Mesodermal cell (in vitro differentiated cells): ENCODE data around the gene ZC3H7A.

Experiments used
- H3K27ac ChIP-seq: 2 replicates; pipeline ENCODE4 v1.7.0; 2013; ENCODE audit warnings: mild to moderate bottlenecking, low read depth, low read length, moderate library complexity; ENCODE audit not compliant: severe bottlenecking
- H3K36me3 ChIP-seq: 2 replicates; pipeline ENCODE4 v1.7.1; 2013; ENCODE audit warnings: mild to moderate bottlenecking, low read length, moderate library complexity; ENCODE audit not compliant: control insufficient read depth, insufficient read depth
- H3K4me1 ChIP-seq: one replicate; pipeline ENCODE4 v1.7.1; 2013; ENCODE audit warnings: mild to moderate bottlenecking, low read length; ENCODE audit not compliant: insufficient read depth, control insufficient read depth, poor library complexity, severe bottlenecking
- H3K4me3 ChIP-seq: 2 replicates; pipeline ENCODE4 v1.7.0; 2013; ENCODE audit warnings: low read length, control low read depth, mild to moderate bottlenecking; ENCODE audit not compliant: insufficient read depth, poor library complexity, severe bottlenecking; ENCODE audit errors: extremely low read depth
- H3K9me3 ChIP-seq: 2 replicates; pipeline ENCODE4 v1.7.1; 2013; ENCODE audit warnings: mild to moderate bottlenecking, low read length, moderate library complexity; ENCODE audit not compliant: control insufficient read depth
- WGBS, 2 experiments: methylation state at CpG; one replicate each; pipeline ENCODE4 v1.1.5; 2013; ENCODE audit warnings: missing lambda C conversion rate in 2 of 2; ENCODE audit not compliant: insufficient coverage in 2 of 2; 5-methylcytosine and 5-hydroxymethylcytosine counted together

ZC3H7A gene

GRCh38 chr16:11799509-11800381 lies 2.7 kb upstream of the ZC3H7A start:
- Histone ChIP-seq H3K4me1 (peaks cover 13% of the 10 kb centered on the region), H3K36me3 (peaks cover 9% of the 10 kb centered on the region), H3K4me3 (no peak overlapping the region), H3K27ac (no peak overlapping the region), H3K9me3 (no peaks in the 10 kb centered on the region)
- 94% methylated on average over 12 of the region's 14 CpGs for WGBS, 2 experiments

- Histone ChIP-seq H3K9me3 (no peaks in the 10 kb centered on the region), H3K4me3 (peak overlapping the region; percentile 90), H3K4me1 (peaks cover 18% of the 10 kb centered on the region), H3K27ac (no peak overlapping the region), H3K36me3 (peaks cover 15% of the 10 kb centered on the region)
- 97 to 98% methylated on average over 10 of the region's 10 CpGs for WGBS, 2 experiments
Measured at GRCh38 chr16:11799017-11799381, 1.9 kb upstream of the ZC3H7A start.

- H3K4me1 ChIP-seq: peaks cover 24% of the 10 kb centered on the region
- no peaks in the 10 kb centered on the region for H3K9me3 ChIP-seq
- 2 to 25% methylated on average over 6 to 7 of the region's 7 CpGs for WGBS, 2 experiments
- H3K27ac ChIP-seq: peak overlapping the region; percentile 98
- H3K4me3 ChIP-seq: peak overlapping the region; percentile 90
- peaks cover 24% of the 10 kb centered on the region for H3K36me3 ChIP-seq
Measured at GRCh38 chr16:11797957-11798299, 870 bp upstream of the ZC3H7A start.

- Histone ChIP-seq H3K9me3 (no peaks in the 10 kb centered on the region), H3K36me3 (peaks cover 29% of the 10 kb centered on the region), H3K27ac (peak overlapping the region; percentile 84), H3K4me3 (peak overlapping the region; percentile 98), H3K4me1 (peaks cover 26% of the 10 kb centered on the region)
- 5 to 9% methylated on average over 41 to 45 of the region's 93 CpGs for WGBS, 2 experiments
Measured at GRCh38 chr16:11796227-11797165, 562 bp downstream of the ZC3H7A start.

- WGBS, 2 experiments: 88 to 89% methylated on average over 6 to 8 of the region's 8 CpGs
- H3K4me3 ChIP-seq: peak overlapping the region; percentile 98
- H3K36me3 ChIP-seq: peaks cover 29% of the 10 kb centered on the region
- no peak overlapping the region for H3K27ac ChIP-seq
- no peaks in the 10 kb centered on the region for H3K9me3 ChIP-seq
- H3K4me1 ChIP-seq: peaks cover 26% of the 10 kb centered on the region
Measured at GRCh38 chr16:11795887-11796226, 1.2 kb downstream of the ZC3H7A start.

GRCh38 chr16:11794996-11795886 lies 1.8 kb downstream of the ZC3H7A start:
- 95% methylated on average over 11 to 12 of the region's 20 CpGs for WGBS, 2 experiments
- H3K9me3 ChIP-seq: no peaks in the 10 kb centered on the region
- peaks cover 26% of the 10 kb centered on the region for H3K4me1 ChIP-seq
- peaks cover 36% of the 10 kb centered on the region for H3K36me3 ChIP-seq
- peak overlapping the region; percentile 54 for H3K27ac ChIP-seq
- H3K4me3 ChIP-seq: peak overlapping the region; percentile 98

GRCh38 chr16:11794447-11794846 lies 2.6 kb downstream of the ZC3H7A start:
- H3K9me3 ChIP-seq: no peaks in the 10 kb centered on the region
- peak overlapping the region; percentile 54 for H3K27ac ChIP-seq
- H3K4me1 ChIP-seq: peaks cover 26% of the 10 kb centered on the region
- WGBS, 2 experiments: 86 to 100% methylated on average over 1 of the region's 2 CpGs
- H3K36me3 ChIP-seq: peaks cover 43% of the 10 kb centered on the region
- H3K4me3 ChIP-seq: no peak overlapping the region

- Histone ChIP-seq H3K27ac (peak overlapping the region; percentile 54), H3K36me3 (peaks cover 43% of the 10 kb centered on the region), H3K9me3 (no peaks in the 10 kb centered on the region), H3K4me1 (peaks cover 26% of the 10 kb centered on the region), H3K4me3 (no peak overlapping the region)
- 90 to 96% methylated on average over 7 of the region's 7 CpGs for WGBS, 2 experiments
Measured at GRCh38 chr16:11793840-11794239, 3.2 kb downstream of the ZC3H7A start.

GRCh38 chr16:11792410-11793241 lies 4.4 kb downstream of the ZC3H7A start:
- H3K4me3 ChIP-seq: no peak overlapping the region
- 95 to 97% methylated on average over 6 to 7 of the region's 7 CpGs for WGBS, 2 experiments
- peaks cover 48% of the 10 kb centered on the region for H3K36me3 ChIP-seq
- no peaks in the 10 kb centered on the region for H3K9me3 ChIP-seq
- H3K27ac ChIP-seq: no peak overlapping the region
- peaks cover 26% of the 10 kb centered on the region for H3K4me1 ChIP-seq
